ENCODE results near the gene LDB3. TPM values are rescaled to one million over a fixed set of nuclear protein-coding genes. Genes with fewer than 3 reads are reported as not detected.

The LDB3 gene
- polyA plus RNA-seq, 1 donor (not counting 4 experiments of a cell fraction or from before 2014, with no cell fraction given): 0.01 TPM

DNA sequence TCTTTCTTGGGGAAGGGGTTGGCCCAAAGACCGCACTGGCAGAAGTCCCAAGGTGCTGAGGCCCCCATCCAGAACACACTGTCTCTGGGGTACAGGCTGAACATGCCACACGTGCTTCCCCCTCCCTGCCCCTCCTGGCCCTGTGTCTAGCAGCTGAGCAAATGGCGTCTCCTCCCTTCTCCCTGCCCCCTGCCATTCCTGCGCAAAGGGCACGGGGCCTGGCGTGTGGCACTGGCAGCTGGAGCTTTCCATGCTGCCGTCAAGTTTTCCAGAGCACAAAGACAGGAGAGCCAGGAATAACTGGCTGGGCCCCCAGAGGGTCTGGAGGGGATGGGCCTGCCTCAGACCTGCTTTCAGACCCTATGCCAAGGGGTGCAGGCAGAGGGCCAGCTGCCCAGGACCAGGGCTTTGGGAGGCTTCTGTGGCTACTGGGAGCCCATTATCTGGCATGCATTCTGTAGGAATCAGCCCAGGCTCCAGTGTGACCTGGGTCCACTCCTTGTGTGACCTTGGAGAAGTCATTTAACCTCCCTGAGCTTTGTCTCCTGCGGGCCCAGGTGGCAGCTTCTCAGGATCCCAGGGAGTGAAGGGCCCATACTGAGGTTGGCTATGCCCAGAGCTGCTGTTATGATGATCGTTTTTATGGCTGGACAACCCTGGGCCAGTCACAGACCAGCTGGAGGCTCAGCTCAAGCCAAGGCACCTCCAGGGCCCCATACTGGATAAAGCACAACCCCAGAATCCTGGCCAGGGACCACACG, 710 bp upstream of the LDB3 start:
- Histone ChIP-seq H3K9me3 (ENCODE audit: control insufficient read depth, low read depth, low read length) (no peaks in the 10 kb centered on the region), H2AFZ (ENCODE audit: control insufficient read depth, low read length) (no peak overlapping the region), H4K20me1 (ENCODE audit: control insufficient read depth, extremely low read depth, insufficient read depth, low read length) (peaks cover 2% of the 10 kb centered on the region), H3K4me2 (ENCODE audit: control insufficient read depth, extremely low read depth, insufficient read depth, low read depth, low read length) (no peak overlapping the region), H3K27me3 (ENCODE audit: control insufficient read depth, extremely low read depth, insufficient read depth, low read length) (peaks cover 9% of the 10 kb centered on the region), H3K4me1 (ENCODE audit: control insufficient read depth, extremely low read depth, insufficient read depth, low read length) (no peaks in the 10 kb centered on the region), H3K79me2 (ENCODE audit: control insufficient read depth, insufficient read depth, low read length) (no peaks in the 10 kb centered on the region), H3K9me1 (ENCODE audit: control insufficient read depth, extremely low read depth, insufficient read depth, low read length) (no peaks in the 10 kb centered on the region), H3K4me3 (ENCODE audit: control insufficient read depth in 2 of 3, extremely low read depth in 1 of 3, insufficient read depth in 2 of 3, low read depth in 1 of 3, low read length in 3 of 3) (no peak overlapping the region), H3K9ac (ENCODE audit: control insufficient read depth, extremely low read depth, insufficient read depth, low read length) (no peak overlapping the region), H3K36me3 (ENCODE audit: control insufficient read depth in 2 of 2, extremely low read depth in 1 of 2, insufficient read depth in 2 of 2, low read length in 2 of 2) (no peaks in the 10 kb centered on the region), H3K27ac (ENCODE audit: control insufficient read depth, insufficient read depth, low read length) (no peak overlapping the region)
- dilution Hi-C loops (cut with MboI; ENCODE audit: extremely low pct_ligation_motif_present, low sequenced_read_pairs): no loop called here
- DNase-seq (ENCODE audit: low read depth, low spot score) (no peak), FAIRE-seq (no peak)
- TF ChIP-seq, protein P1, sequence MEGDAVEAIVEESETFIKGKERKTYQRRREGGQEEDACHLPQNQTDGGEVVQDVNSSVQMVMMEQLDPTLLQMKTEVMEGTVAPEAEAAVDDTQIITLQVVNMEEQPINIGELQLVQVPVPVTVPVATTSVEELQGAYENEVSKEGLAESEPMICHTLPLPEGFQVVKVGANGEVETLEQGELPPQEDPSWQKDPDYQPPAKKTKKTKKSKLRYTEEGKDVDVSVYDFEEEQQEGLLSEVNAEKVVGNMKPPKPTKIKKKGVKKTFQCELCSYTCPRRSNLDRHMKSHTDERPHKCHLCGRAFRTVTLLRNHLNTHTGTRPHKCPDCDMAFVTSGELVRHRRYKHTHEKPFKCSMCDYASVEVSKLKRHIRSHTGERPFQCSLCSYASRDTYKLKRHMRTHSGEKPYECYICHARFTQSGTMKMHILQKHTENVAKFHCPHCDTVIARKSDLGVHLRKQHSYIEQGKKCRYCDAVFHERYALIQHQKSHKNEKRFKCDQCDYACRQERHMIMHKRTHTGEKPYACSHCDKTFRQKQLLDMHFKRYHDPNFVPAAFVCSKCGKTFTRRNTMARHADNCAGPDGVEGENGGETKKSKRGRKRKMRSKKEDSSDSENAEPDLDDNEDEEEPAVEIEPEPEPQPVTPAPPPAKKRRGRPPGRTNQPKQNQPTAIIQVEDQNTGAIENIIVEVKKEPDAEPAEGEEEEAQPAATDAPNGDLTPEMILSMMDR (optimal IDR thresholded peaks at IDR 0.05 in 1 of 3, IDR thresholded peaks at IDR 0.05 in 1 of 3, conservative IDR thresholded peaks at IDR 0.05 in 1 of 3; ENCODE audit: extremely low read depth in 1 of 3, insufficient read depth in 2 of 3, low read length in 3 of 3): no peak
- no peak for TF ChIP-seq EZH2 (IDR thresholded peaks at IDR 0.05; ENCODE audit: low read length)

DNA sequence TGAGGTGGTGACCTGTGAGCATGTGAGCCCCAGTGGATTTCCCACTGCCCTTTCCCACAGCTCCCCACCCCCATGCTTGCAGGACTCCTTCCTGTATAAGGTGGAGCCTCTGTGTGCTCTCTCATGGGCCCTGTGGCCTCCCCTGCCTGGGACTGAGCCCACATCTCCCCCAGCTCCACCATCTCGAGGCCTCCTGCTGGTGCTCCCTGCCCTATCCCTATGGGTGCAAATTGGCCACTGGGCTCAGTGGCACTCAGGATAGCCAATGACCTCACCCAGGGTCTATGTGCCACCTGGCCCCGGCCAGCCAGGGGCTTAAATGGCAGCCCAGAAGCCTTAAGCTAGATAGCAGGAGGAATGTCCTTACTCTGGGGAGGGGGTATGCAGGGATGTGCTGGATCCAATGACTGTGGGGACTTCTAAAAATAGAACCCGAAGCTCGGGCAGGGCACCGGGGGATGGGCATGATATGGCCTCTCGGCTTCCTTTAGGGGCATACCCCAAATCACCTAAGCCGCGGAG, 2.0 kb downstream of the LDB3 start:
- DNase-seq (ENCODE audit: low read depth, low spot score) (no peak), FAIRE-seq (no peak)
- H3K36me3 ChIP-seq (ENCODE audit: control insufficient read depth in 2 of 2, extremely low read depth in 1 of 2, insufficient read depth in 2 of 2, low read length in 2 of 2): no peaks in the 10 kb centered on the region
- H3K27me3 ChIP-seq (ENCODE audit: control insufficient read depth, extremely low read depth, insufficient read depth, low read length): peaks cover 15% of the 10 kb centered on the region
- dilution Hi-C loops (cut with MboI; ENCODE audit: extremely low pct_ligation_motif_present, low sequenced_read_pairs): no loop called here
- H3K4me3 ChIP-seq (ENCODE audit: control insufficient read depth in 2 of 3, extremely low read depth in 1 of 3, insufficient read depth in 2 of 3, low read depth in 1 of 3, low read length in 3 of 3): no peak overlapping the region
- no peaks in the 10 kb centered on the region for H3K9me3 ChIP-seq (ENCODE audit: control insufficient read depth, low read depth, low read length)
- H3K9ac ChIP-seq (ENCODE audit: control insufficient read depth, extremely low read depth, insufficient read depth, low read length): no peak overlapping the region
- TF ChIP-seq EZH2 (IDR thresholded peaks at IDR 0.05; ENCODE audit: low read length): no peak
- TF ChIP-seq, protein P1 (optimal IDR thresholded peaks at IDR 0.05 in 1 of 3, IDR thresholded peaks at IDR 0.05 in 1 of 3, conservative IDR thresholded peaks at IDR 0.05 in 1 of 3; ENCODE audit: extremely low read depth in 1 of 3, insufficient read depth in 2 of 3, low read length in 3 of 3): no peak
- no peak overlapping the region for H3K27ac ChIP-seq (ENCODE audit: control insufficient read depth, insufficient read depth, low read length)
- no peak overlapping the region for H3K4me2 ChIP-seq (ENCODE audit: control insufficient read depth, extremely low read depth, insufficient read depth, low read depth, low read length)
- no peaks in the 10 kb centered on the region for H3K4me1 ChIP-seq (ENCODE audit: control insufficient read depth, extremely low read depth, insufficient read depth, low read length)
- no peaks in the 10 kb centered on the region for H3K79me2 ChIP-seq (ENCODE audit: control insufficient read depth, insufficient read depth, low read length)
- H3K9me1 ChIP-seq (ENCODE audit: control insufficient read depth, extremely low read depth, insufficient read depth, low read length): no peaks in the 10 kb centered on the region
- H4K20me1 ChIP-seq (ENCODE audit: control insufficient read depth, extremely low read depth, insufficient read depth, low read length): peaks cover 2% of the 10 kb centered on the region
- H2AFZ ChIP-seq (ENCODE audit: control insufficient read depth, low read length): no peak overlapping the region

Data from keratinocyte (primary cell).